ENCODE measurements around the gene TUBG2. TPM values are rescaled to one million over a fixed set of nuclear protein-coding genes. Genes with fewer than 3 reads are reported as not detected.

TUBG2 gene
- polyA plus RNA-seq, 1 of the 3 experiments (the other 2 are of a cell fraction): 33.9 TPM

DNA sequence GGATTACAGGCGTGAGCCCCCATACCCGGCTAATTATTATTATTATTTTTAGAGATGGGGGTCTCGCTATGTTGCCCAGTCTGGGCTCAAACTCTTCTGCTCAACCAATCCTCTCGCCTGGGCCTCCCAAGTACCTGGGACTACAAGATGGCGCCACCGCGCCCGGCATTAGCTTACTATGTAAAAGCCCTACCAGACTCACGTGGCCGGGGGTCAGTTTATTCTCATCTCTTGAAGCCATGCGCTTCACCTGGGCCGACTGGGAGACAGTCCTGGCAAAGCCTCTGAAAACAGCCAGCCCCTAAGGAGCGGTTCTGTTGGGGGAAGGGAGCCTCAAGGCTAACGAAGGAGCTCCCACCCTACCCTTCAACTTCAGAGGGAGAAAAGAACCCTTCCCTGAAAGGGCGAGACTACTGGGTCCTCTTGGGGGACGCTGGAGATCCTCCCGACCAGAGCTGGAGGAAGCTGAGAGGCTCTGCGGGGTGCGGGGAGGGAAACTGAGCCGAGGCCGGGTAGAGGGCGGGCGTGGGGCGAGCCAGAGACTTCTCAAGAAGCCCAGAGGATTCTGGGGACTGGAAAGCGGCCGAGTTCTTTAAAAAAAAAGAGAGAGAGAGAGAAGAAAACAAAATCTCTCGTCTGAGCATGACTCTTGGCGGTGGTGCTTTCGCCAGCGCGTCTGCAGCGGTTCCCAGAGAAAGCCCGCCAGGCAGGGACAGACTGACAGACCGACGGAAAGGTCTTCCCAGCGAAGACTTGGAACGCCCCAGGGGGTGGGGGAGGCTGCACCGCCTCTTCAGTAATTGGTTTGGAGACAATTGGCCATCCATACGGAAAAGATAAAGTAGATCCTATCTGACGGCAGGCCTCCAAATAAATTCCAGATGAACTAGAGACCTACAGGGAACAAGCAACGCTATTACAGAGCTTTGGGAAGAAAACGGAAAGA, 5.6 kb upstream of the TUBG2 start:
- POLR2A ChIA-PET: interaction anchor here (1.1 to 3.1 kb wide), 11 partner anchors 8 to 75 kb away, joined by 3 to 22 read pairs (median 8); partner anchors contain the start of genes PLEKHH3, RETREG3 and TUBG1
- Histone ChIP-seq H3K4me1 (ENCODE audit: control insufficient read depth in 1 of 2, insufficient read depth in 2 of 2, low read depth in 1 of 2, low read length in 1 of 2) (peaks cover 0 to 12% of the 10 kb centered on the region in 2 experiments; a peak in 1 of 4 replicates), H3K9me2 (no peaks in the 10 kb centered on the region), H3K9ac (peak overlapping the region; percentile 58), H3K79me2 (ENCODE audit: insufficient read depth) (no peaks in the 10 kb centered on the region), H3K27me3 (ENCODE audit: insufficient read depth) (no peaks in the 10 kb centered on the region), H3F3A (replicated peaks; ENCODE audit: insufficient read depth) (peaks cover 20% of the 10 kb centered on the region), H3K4me2 (peak overlapping the region; percentile 71), H3K36me3 (replicated peaks in 1 of 2; ENCODE audit: control insufficient read depth in 1 of 2, insufficient read depth in 2 of 2, low read length in 1 of 2) (no peaks in the 10 kb centered on the region), H2AFZ (ENCODE audit: low read depth) (peak overlapping the region; percentile 99), H4K20me1 (ENCODE audit: insufficient read depth) (no peaks in the 10 kb centered on the region), H3K4me3 (ENCODE audit: low read depth in 2 of 2, low read length in 1 of 2) (peak overlapping the region; percentile 32 to 40), H3K27ac (ENCODE audit: low read depth in 2 of 2, low read length in 1 of 2) (peak overlapping the region; percentile 87 to 93), H3K9me3 (no peaks in the 10 kb centered on the region)
- DNase-seq: peak; percentile 83
- WGBS (ENCODE audit: low lambda C conversion rate): 34% methylated on average over 41 of the region's 42 CpGs
- CTCF ChIA-PET: interaction anchor here (0.9 to 2.5 kb wide), 9 partner anchors 10 to 109 kb away, joined by 3 to 13 read pairs (median 5); partner anchors contain the start of genes PLEKHH3 and PSMC3IP
- TF ChIP-seq MEF2A (IDR thresholded peaks at IDR 0.05; ENCODE audit: borderline replicate concordance, low read depth) (no peak), RAD21 (IDR thresholded peaks at IDR 0.05; ENCODE audit: low read length) (0 out of 2 replicates have a peak, but pooled peaks have one; percentile 25), RFX5 (IDR thresholded peaks at IDR 0.05; ENCODE audit: low read length) (no peak), NFIC (IDR thresholded peaks at IDR 0.05; ENCODE audit: borderline replicate concordance) (peak; percentile 40; the same call in 1 of the 2 replicates), SMC3 (IDR thresholded peaks at IDR 0.05; ENCODE audit: low read depth, low read length) (no peak), MXI1 (IDR thresholded peaks at IDR 0.05; ENCODE audit: low read depth, low read length) (peak; percentile 79), GATA2 (CRISPR knock-in tag; IDR thresholded peaks at IDR 0.05) (peak; percentile 98), EP300 (IDR thresholded peaks at IDR 0.05; ENCODE audit: borderline replicate concordance in 1 of 2, low read depth in 1 of 2, low read length in 1 of 2) (peak in 1 of 2 experiments; percentile 97; a peak in 3 of 4 replicates), PBX3 (IDR thresholded peaks at IDR 0.05) (peak; percentile 52), CTCF (IDR thresholded peaks at IDR 0.05) (no peak), ELF1 (IDR thresholded peaks at IDR 0.05) (no peak), GABPA (IDR thresholded peaks at IDR 0.05; ENCODE audit: low read depth) (no peak), EZH2phosphoT487 (IDR thresholded peaks at IDR 0.05; ENCODE audit: borderline replicate concordance, low read depth) (no peak), FOXM1 (IDR thresholded peaks at IDR 0.05; ENCODE audit: low read depth) (no peak), FOXJ3 (CRISPR knock-in tag; IDR thresholded peaks at IDR 0.05) (peak; percentile 74), RXRA (IDR thresholded peaks at IDR 0.05; ENCODE audit: borderline replicate concordance, low read depth) (peak; percentile 36; the same call in 1 of the 2 replicates), USF1 (IDR thresholded peaks at IDR 0.05; ENCODE audit: borderline replicate concordance, low read depth) (no peak), TCF12 (IDR thresholded peaks at IDR 0.05) (peak; percentile 94), SIN3A (IDR thresholded peaks at IDR 0.05; ENCODE audit: borderline replicate concordance, low read depth, low read length) (peak; percentile 52; the same call in 1 of the 2 replicates), MAX (IDR thresholded peaks at IDR 0.05; ENCODE audit: low read depth) (no peak; the same call in 1 of the 2 replicates), FOSL2 (IDR thresholded peaks at IDR 0.05; ENCODE audit: borderline replicate concordance, low read depth) (no peak)
- TF ChIP-seq, protein P1, sequence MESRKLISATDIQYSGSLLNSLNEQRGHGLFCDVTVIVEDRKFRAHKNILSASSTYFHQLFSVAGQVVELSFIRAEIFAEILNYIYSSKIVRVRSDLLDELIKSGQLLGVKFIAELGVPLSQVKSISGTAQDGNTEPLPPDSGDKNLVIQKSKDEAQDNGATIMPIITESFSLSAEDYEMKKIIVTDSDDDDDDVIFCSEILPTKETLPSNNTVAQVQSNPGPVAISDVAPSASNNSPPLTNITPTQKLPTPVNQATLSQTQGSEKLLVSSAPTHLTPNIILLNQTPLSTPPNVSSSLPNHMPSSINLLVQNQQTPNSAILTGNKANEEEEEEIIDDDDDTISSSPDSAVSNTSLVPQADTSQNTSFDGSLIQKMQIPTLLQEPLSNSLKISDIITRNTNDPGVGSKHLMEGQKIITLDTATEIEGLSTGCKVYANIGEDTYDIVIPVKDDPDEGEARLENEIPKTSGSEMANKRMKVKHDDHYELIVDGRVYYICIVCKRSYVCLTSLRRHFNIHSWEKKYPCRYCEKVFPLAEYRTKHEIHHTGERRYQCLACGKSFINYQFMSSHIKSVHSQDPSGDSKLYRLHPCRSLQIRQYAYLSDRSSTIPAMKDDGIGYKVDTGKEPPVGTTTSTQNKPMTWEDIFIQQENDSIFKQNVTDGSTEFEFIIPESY (IDR thresholded peaks at IDR 0.05; ENCODE audit: borderline replicate concordance, low read depth): no peak

Data from SK-N-SH (cell line).